HPDE6-E6E7 (cell line): ENCODE measurements around the gene SLC23A1.
A peak's percentile ranks its signal among the peaks of the same experiment; 100 is the strongest.
"Not testable (repeated sequence)": the region's sequence is repeated elsewhere in the genome, so short reads cannot be mapped to it uniquely, and the experiment has no call there.

Experiments
- DNase-seq: peaks from one replicate; pipeline ENCODE4 v3.0.0; 2011; ENCODE audit warnings: missing footprints; ENCODE audit errors: extremely low spot score

SLC23A1 gene

DNA sequence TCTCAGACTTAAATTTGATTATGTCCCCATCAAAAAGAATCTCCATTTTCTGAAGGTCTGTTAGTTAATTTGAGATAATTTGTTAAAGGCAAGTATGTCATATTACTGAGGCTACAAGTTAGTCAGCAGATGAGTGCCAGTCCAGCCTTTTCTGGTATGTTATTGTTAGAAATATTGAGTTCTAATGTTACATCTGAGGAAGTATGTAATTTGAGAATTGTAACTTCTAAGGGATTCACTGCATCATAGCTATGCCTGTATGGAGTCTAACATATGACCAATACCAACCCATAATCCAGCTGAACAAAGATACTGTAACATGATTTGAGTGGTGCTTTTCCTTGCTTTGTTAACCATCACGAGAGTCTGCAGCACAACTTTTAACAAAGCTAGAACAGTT is 13.9 kb downstream of the SLC23A1 start:
- DNase-seq = no peak

DNA sequence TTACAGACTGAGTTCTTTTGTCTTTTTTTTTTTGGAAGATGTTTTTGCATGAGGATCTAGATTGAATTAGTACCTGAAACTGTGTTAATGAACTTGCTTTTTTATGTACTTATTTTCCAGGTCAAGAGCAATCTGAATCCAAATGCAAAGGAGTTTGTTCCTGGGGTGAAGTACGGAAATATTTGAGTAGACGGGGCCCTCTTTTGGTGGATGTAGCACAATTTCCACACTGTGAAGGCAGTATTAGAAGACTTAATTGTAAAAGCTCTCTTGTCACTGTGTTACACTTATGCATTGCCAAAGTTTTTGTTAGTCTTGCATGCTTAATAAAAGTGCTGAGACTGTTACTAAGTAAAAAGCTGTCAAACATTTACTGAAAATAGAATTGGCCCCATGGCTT is 14.5 kb downstream of the SLC23A1 start:
- DNase-seq = no peak

DNA sequence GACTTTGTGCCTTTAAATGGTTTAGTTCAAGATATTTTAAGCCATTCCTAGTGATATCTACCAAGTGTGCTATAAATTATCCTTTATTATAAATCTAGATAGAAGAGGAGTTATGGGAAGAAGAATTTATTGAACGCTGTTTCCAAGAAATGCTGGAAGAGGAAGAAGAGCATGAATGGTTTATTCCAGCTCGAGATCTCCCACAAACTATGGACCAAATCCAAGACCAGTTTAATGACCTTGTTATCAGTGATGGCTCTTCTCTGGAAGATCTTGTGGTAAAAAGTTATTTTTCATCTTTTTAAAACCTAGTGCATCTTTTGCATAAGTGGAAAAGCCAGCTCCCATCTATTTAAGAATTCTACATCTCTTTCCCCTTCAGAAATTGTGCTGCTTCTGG is 18.6 kb downstream of the SLC23A1 start:
- no peak for DNase-seq

DNA sequence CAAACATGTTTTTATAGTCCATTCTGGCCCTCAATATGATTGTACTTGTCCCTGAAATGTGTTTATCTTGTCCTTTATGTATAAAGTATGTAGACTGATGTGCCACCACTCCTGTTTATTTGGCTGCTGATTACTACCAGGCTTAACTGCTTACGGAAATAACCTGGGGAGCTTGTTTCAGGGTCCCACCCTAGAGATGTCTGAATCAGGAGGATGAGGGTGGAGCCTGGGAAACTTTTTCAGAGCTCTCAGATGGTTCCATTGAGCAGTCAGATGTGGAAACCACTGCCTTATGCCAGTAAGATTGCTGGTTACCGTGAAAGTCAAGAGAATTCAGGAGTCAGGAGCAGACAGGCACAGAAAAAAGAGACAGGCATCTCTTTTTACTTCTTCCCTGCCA is 19.2 kb downstream of the SLC23A1 start:
- DNase-seq = no peak

DNA sequence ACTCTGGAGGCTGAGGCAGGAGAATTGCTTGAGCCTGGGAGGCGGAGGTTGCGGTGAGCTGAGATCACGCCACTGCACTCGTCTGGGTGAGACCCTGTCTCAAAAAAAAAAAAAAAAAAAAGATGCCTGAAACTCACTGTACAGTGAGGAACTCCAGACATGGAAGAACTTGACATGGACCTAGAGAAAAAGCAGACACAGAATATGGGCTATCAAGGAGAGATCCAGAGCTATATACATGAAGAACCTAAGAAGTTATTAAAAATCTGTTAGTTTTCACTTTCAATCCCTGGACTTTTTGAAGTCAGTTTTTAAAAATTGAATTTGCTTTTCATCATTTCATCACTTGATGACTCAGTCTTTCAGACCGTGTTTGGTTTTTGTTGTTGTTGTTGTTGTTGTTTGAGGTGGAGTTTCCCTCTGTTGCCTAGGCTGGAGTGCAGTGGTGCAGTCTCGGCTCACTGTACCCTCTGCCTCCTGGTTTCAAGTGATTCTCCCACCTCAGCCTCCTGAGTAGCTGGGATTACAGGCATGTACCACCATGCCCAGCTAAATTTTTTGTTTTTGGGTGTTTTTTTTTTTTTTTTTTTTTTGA is 21.2 kb downstream of the SLC23A1 start:
- no peak for DNase-seq

DNA sequence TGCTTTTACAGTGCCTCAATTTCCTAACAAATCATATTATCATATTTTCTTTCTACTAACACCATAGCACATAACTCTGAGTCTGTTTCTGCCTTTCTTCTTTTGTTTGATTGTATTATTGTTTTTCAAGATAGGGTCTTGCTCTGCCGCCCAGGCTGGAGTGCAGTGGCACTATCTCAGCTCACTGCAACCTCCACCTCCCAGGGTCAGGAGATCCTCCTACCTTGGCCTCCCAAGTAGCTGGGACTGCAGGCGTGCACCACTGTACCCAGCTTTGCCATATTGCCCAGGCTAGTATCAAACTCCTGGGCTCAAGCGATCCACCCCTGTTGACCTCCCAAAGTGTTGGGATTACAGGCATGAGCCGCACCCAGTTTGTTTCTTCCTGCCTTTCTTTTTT is 22.7 kb downstream of the SLC23A1 start:
- DNase-seq = no peak

DNA sequence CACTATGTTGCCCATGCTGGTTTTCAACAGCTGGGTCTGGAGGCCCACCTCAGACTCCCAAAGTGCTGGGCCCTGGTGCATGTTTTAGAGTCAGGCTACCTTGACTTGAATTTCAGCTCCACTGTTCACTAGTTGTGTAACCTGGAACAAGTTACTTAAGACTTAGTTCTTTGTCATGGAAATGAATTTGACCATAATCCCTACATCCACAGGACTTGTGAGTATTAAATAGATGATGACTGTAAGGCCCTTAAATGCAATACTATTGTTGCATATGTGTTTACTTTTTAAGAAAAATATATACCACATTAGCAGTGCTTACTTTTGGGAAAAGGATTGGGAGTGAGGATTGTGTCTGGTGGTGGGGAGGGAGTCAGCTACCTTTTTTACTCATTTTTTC is 25.0 kb downstream of the SLC23A1 start:
- DNase-seq = no peak

DNA sequence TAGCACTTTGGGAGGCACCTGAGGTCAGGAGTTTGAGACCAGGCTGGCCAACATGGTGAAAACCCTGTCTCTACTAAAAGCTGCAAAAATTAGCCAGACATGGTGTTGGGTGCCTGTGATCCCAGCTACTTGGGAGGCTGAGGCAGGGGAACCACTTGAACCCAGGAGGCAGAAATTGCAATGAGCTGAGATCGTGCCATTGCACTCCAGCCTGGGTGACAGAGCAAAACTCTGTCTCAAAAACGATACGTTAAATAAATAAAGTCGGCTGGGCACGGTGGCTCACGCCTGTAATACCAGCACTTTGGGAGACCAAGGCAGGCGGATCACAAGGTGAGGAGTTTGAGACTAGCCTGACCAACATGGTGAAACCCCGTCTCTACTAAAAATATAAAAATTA is 27.2 kb downstream of the SLC23A1 start:
- not testable (repeated sequence) for DNase-seq

DNA sequence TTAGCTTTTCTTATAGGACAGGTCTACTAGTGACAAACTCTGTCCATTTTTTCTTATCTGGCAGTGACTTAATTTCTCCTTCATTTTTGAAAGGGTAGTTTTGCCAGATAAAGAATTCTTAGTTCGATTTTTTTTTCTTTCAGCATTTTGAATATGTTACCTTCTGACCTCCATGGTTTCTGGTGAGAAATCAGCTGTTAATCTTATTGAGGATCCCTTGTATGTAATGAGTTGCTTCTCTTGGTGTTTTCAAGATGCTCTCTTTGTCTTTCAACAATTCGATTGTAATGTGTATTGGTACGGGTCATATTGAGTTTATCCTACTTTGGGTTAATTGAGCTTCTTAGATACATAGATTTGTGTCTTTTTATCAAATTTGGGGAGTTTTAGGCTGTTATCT is 28.9 kb downstream of the SLC23A1 start:
- DNase-seq = no peak

DNA sequence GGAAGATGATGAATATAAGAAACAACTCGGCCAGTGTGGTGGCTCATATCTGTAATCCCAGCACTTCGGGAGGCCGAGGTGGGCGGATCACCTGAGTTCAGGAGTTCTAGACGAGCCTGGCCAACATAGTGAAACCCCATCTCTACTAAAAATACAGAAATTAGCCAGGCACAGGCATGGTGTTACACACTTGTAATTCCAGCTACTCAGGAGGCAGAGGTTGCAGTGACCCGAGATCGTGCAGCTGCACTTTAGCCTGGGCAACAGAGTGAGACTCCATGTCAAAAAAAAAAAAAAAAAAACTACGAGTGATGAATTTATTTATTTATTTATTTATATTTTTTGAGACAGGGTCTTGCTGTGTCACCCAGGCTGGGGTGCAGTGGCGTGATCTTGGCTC is 35.2 kb downstream of the SLC23A1 start:
- DNase-seq = not testable (repeated sequence)

DNA sequence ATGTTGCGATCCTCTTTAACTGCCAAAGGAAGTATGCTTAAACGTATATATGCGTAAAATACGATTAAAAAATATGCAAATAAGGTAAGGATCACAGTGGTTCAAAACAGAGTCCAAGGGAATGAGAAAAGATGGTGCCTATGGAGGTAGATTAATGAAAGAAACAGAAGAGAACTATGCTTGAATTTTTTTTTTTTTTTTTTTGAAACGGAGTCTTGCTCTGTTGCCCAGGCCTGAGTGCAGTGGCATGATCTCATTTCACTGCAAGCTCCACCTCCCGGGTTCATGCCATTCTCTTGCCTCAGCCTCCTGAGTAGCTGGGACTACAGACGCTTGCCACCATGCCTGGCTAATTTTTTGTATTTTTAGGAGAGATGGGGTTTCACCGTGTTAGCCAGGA is 37.7 kb downstream of the SLC23A1 start:
- DNase-seq = not testable (repeated sequence)

DNA sequence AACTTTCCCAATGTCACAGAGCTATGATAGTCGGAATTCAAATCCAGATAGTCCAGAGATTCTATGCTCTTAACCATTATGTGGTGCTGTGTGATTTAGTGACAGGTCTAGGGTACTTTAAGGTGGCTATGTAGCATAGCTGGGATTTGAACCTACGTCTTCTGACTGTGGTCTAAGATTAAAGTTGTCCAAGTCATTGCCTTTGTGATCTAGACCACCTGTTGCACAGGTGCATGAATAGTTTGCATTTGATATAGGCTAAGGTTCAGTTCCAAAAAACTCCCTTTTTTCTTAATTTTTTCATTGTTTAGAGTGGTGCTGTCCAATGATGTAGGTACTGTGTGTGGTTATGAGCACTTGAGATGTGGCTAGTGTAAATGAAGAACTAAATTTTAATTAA is 38.9 kb downstream of the SLC23A1 start:
- DNase-seq = no peak

DNA sequence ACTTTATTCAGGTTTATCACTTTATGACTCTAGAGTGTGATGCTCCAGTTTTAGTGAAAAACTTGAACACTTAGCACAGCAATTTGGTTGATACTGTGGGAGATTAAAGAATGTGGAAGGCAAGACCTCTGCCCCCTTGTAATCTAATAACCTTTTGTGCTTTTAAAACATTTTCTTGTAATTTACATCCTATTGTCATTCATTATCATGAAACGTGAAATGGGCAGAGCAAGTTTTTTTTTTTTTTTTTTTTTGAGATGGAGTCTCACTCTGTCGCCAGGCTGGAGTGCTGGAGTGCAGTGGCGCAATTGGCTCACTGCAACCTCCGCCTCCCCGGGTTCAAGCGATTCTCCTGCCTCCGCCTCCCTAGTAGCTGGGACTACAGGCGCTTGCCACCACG is 39.6 kb downstream of the SLC23A1 start:
- DNase-seq = no peak

DNA sequence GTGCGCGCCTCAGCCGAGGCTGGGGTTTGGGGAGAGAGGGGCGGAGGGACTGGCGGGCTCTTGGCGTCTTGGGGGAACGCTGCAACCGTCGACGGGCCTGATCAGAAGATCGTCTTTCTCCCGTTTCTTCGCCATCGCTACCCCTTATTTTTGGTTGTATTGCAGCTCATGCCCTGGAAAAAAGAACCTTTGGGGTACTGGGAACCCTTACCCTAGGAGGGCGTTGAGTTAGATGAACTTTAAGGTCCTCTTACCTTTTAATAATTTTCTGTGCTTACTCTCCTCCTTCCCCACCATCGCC is 40.7 kb downstream of the SLC23A1 start:
- no peak for DNase-seq

DNA sequence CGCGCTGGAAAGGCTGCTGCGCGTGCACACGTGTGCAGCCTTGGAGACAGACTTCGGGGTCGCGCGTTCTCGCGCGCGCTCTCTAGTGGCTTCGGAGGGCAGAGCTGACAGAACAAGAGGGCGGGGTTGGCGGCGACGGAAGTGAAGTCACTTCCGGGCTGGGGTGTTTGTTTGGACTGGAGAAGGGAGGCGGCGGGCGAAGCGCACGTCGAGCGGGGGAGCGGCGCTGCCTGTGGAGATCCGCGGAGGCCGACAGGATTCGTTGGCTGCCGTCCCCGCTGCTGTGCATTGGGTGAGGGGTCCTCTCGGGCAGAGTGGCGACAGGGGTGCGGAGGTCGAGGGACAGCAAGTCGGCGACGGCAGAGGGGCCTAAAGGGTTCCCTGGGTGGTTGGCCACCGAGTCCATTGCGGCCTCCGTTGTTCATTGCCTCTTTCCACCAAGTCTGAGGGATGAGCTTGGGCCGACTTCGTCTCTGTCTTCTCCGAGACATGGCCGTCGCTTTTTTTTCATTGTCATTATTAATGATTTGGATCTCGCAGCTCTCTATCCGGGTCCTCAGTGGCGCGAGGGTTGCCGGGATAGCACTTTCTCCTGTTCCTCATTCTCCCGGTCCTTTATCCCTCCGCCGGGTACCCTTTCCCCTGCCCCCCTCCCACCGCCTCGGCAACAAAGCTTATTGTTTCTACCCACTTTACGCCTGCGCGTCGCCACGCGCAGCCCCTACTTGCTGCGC is 41.2 kb downstream of the SLC23A1 start, which contains the start of gene PAIP2:
Gene PAIP2 (plus strand): TSS at position 166 of the 734 bp plus-strand sequence. CDS start 21,931 bp downstream, outside the sequence.
- DNase-seq = peak; percentile 89

DNA sequence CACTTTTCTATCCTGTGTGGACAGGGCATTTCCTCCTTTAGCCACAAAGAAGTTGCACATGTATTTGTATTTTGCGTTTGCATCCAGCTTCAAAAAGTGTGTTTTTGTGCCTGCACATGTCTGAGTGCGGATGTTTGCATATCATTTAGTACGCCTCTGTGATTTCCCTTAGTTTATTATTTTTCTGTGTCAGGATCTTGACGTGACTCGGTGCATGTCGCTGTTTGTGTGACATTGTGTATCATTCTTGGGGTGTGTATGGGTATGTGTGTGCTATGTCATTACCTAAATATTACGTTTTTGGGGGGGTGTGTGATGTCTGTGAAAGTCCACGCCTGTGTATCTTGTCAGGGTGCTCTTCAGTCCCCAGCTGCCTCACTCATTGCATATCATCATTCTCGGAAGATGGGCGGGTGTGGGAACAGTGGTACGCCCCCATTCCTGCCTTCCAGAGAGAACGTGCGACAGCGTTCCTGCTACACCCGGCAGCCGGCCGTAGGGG is 41.9 kb downstream of the SLC23A1 start:
- DNase-seq = no peak

DNA sequence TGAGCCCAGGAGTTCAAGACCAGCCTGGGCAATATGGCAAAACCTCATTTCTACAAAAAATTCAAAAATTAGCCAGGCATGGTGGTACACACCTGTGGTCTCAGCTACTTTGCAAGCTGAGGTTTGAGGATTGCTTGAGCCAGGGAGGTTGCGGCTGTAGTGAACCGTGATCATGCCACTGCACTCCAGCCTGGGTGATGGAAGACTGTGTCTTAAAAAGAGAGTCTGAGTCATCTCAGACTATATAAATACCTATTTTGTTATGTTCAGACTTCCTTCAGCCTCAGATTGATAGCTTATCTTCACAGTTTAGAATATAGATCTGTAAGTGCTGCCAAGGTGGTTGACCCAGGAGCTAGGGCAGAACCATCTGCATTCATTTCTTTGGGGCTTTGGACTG is 43.0 kb downstream of the SLC23A1 start:
- DNase-seq = no peak

DNA sequence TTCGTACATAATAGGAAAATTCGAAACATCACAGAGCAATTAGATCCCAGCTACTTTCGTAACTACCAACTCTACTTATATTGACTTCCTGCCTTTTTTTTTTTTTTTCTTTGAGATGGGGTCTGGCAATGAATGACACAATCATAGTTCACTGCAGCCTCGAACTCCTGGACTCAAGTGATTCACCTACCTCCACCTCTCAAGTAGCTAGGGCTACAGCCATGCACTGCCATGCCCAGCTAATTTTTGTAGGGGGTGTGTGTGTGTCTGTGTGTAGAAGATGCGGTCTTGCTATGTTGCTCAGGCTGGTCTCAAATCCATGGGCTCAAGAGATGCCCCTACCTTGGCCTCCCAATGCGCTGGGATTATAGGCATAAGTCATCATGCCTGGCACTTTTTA is 47.3 kb downstream of the SLC23A1 start:
- DNase-seq = no peak
